Fibroblast of the aortic adventitia (primary cell): ENCODE results near the gene KHDC4. TPM values are rescaled to one million over a fixed set of nuclear protein-coding genes. Genes with fewer than 3 reads are reported as not detected.
A peak's percentile ranks its signal among the peaks of the same experiment; 100 is the strongest.

Source experiments
- DNase-seq: peaks from one replicate; pipeline ENCODE4 v3.0.0-alpha.2; 2010; ENCODE audit warnings: low read depth
- H3K4me3 ChIP-seq: 2 replicates; pipeline ENCODE4 v1.5.1; 2011; ENCODE audit warnings: low read depth, mild to moderate bottlenecking, control low read depth, low read length, moderate library complexity
- CTCF ChIP-seq: IDR thresholded peaks from 2 replicates; pipeline ENCODE4 v1.5.1; 2011; ENCODE audit warnings: mild to moderate bottlenecking, low read length, control low read depth, inconsistent platforms; ENCODE audit not compliant: insufficient read depth
- total RNA-seq: library from RNA; depleted of rRNA; stranded (reverse); fragments of >200 nt; gene quantifications from 2 replicates; pipeline ENCODE4 v1.2.3, GENCODE V29; 2012; ENCODE audit warnings: low replicate concordance

The KHDC4 gene
- total RNA-seq, 1 donor: 31.0 TPM

- TF ChIP-seq CTCF: no peak
- no peak for DNase-seq
Observed at GRCh38 chr1:155941845-155942531, 7.8 kb upstream of the KHDC4 start.

GRCh38 chr1:155940993-155941844, 7.0 kb upstream of the KHDC4 start, which contains the start of gene RXFP4:
TSS of gene RXFP4 (plus strand) at chr1:155941638. CDS start at chr1:155941710, 72 bp downstream.
- no peak for TF ChIP-seq CTCF
- peak; percentile 53 for DNase-seq
- H3K4me3 ChIP-seq: no peak within 1 kb of the TSS

More at GRCh38 chr1:155941845-155942531, 7.8 kb upstream of the KHDC4 start:
- H3K4me3 ChIP-seq: no peak overlapping the region

- DNase-seq: peak; percentile 76
- H3K4me3 ChIP-seq: no peak overlapping the region
- TF ChIP-seq CTCF: no peak
Observed at GRCh38 chr1:155940482-155940992, 6.3 kb upstream of the KHDC4 start.

GRCh38 chr1:155938220-155938627, 4.0 kb upstream of the KHDC4 start:
- no peak overlapping the region for H3K4me3 ChIP-seq
- DNase-seq: peak; percentile 80
- peak; percentile 69 for TF ChIP-seq CTCF

- DNase-seq: no peak
- peak overlapping the region; percentile 69 for H3K4me3 ChIP-seq
- no peak for TF ChIP-seq CTCF
Observed at GRCh38 chr1:155934936-155935590, 850 bp upstream of the KHDC4 start.

GRCh38 chr1:155933591-155934096, 569 bp downstream of the KHDC4 start:
- TF ChIP-seq CTCF: no peak
- DNase-seq: no peak
- H3K4me3 ChIP-seq: peak overlapping the region; percentile 93
